ENCODE results near the gene CCDC187.
"Not testable (repeated sequence)": the region's sequence is repeated elsewhere in the genome, so short reads cannot be mapped to it uniquely, and the experiment has no call there.

CCDC187 gene

DNA sequence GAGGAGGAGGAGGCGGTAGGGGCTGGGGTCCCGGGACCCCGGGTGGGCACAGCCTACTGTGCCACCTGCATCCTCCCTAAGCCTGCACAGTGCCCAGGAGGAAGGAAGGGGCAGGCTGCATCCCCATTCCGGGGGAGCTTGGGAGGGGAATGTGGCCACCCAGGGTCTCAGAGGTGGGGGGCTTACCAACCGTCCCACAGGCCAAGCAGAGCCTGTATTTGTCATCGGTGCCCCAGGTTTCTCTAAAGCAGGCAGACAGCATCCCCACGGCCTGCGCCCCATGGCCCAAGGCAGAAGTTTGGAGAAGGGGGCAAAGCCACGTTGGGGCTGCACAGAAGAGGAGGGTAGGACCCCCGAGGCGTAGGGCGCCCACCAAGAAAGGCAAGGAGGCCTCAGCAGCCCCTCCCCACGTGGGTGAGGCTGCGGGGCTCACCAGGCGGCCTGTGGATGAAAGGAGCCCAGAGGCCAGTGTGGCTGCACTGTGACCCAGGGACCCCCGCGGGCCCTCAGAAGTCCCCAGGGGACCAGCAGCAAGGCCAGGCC, 22.9 kb upstream of the CCDC187 start:
- no peak for DNase-seq

DNA sequence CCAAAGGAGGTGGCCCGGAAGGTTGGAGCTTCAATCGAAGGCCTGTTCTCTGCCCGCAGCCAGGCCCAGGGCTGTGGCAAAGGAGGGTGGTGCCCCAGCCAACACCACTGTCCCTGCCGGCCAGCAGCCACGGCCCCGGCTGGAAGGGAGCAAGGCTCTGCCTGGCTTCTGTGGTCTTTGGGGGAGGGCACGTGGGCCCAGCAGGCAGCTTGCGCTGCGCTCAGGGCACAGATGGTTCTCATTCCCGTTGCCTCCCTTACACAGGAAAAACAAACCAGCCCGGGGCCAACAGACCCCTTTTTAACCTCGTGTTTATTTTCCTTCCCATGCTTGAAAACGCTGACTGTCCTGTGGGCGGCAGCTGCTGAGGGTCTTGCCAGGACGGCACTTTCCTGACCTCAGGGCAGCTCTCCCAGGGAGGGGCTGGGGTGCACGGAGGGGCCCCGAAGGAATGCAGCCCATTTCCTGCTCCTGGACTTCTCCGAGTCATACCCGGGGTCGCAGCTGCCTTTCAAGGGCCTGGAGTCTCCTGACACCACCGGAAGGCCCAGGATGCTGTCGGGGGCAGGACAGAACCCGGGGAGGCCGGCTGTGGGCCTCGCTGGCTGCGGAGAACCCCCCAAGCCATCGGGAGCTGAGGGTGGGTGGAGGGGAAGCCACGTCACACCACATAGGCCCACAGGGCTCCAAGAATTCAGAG, 22.3 kb upstream of the CCDC187 start:
- DNase-seq = peak; percentile 87

DNA sequence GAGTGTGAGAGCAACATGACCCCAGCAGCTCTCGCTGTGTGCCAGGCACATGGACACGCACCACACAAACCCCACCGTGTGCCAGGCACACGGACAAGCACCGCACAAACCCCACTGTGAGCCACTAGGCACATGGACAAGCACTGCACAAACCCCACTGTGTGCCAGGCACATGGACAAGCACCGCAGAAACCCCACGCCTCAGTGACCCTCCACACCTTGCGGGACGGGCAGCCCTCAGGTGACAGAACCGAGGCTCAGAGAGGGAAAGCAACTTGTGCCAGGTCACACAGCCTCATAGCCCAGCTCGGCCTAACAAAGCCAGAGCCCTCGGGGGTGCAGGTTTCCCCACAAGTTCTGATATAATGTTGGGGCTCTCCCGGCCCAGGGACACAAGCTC, 21.5 kb upstream of the CCDC187 start:
- no peak for DNase-seq

DNA sequence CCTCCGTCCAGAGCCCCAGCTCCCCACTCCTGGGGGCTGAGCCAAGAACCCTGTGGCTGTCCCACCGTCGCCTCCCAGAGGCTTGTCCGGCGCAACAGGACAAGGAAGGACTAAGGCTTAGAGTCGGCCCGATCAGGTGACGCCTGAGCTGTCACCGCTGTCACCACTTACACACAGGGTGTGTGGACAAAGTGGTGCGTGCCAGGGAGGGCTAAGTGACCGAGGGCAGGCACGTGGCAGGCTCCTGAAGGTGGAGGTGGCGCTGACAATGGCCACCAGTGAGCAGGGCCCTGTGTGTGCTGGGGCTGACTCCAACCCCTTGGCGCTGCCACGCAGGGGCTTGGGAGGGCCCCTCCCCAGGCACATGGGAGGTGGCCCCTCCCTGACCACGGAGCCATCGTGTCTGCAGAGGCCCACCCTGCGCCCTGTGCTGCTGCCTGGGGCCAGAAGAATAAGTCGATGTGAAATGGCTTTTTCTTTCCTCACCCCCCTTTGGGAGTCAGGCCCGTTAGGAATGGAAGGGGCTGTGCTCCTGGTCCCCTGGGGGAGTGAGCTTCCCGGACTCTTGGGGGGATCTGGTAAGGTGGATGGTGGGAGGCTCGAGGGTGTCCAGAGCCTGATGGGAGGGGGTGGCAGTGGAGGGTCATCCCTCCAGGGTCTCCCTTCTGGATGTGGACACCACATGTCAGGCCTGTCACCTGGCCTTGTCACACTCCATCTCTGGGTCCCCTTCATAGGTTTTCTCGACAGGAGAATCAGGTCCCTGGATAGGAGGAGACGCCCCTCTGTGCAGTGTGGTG, 20.8 kb upstream of the CCDC187 start:
- DNase-seq = no peak

DNA sequence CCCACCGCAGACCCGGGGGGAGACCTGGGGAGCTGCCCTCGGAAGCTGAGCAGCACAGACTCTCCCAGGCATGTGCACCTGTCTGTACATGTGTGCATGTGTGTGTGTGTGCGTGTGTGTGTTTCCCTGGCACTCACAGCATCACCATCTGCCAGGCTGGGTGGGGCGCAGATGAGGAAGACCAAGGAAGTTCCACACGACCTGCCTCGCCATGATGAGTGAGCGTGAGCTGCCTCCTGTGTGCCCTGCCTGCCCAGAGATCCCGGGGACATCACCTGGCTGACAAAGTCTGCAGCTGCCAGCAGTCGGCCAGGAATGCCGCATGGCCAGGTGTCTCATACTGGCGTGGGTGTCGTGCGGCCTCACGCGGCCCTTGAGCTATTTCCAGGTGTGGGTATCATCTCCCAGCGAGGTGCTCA, 19.5 kb upstream of the CCDC187 start:
- no peak for DNase-seq

DNA sequence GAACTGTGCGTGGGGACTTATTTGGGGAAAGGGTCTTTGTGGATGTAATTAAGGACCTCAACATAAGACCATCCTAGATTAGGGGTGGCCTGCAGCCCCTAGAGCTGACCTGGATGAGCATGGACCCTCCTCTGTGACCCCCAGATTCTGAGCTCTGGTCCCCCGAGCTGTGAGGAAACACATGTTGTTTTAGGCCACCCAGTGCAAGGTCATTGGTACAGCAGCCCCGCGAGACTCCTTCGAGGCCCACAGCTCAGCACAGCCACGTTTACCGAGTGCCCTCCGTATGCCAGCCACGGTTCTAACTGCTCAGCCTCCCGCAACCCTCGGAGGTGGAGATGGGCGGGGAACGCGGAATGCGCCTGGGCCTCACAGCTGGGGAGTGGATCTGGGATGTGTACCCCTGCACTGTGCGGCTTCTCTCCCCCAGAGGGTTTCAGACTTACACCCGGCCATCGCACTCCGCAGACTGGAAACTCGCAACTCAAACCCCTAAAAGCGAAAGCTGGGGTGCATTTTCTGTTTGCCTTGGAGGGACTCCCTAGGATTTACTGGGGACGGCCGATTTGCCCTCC, 18.9 kb upstream of the CCDC187 start:
- DNase-seq = no peak

DNA sequence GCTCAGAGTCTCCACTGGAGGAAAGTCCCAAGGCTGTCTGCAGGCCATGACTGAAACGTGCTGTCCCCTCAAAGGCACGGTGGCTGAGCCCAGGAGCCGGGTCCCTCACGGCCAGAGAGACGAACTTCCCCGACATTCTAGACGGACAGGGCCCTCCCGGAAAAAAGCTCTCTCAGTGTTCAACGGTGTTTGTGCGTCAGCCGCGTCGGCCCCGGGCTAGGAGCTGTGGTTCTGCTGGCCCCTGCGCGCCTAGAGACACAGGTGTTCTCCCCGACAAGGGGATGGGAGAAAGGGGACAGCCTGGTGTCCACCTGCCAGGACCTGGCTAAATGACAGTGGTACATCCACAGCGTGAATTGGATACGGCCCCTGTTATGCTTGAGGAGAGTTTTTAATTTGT, 17.7 kb upstream of the CCDC187 start:
- no peak for DNase-seq

DNA sequence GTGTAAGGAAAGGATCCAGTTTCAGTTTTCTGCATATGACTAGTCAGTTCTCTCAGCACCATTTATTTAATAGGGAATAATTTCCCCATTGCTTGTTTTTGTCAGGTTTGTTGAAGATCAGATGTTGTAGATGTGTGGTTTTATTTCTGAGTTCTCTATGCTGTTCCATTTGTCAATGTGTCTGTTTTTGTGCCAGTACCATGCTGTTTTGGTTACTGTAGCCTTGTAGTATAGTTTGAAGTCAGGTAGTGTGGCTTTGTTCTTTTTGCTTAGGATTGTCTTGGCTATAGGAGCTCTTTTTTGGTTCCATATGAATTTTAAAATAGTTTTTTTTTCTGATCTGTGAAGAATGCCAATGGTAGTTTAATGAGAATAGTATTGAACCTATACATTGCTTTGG, 17.1 kb upstream of the CCDC187 start:
- not testable (repeated sequence) for DNase-seq

DNA sequence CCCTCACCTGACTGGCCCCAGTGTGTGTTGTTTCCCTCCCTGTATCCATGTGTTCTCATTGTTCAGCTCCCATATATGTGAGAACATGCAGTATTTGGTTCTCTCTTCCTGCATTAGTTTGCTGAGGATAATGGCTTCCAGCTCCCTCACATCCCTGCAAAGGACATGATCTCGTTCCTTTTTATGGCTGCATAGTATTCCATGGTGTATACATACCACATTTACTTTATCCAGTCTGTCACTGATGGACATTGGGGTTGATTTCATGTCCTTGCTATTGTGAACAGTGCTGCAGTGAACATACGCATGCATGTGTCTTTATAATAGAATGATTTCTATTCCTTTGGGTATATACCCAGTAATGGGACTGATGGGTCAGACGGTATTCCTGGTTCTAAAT, 16.1 kb upstream of the CCDC187 start:
- DNase-seq = not testable (repeated sequence)

DNA sequence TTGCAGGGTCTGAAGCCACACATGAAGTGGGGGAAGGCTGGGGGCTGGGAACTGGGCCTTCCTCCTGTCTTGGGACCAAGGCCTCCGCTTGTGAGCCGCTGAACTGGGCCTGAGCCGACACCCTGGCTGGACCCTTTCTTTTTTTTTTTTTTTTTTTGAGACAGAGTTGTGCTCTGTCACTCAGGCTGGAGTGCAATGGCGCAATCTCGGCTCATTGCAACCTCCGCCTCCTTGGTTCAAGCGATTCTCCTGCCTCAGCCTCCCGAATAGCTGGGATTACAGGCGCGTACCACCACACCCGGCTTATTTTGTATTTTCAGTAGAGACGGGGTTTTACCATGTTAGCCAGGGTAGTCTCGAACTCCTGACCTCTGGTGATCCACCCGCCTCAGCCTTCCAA, 15.3 kb upstream of the CCDC187 start:
- DNase-seq = not testable (repeated sequence)

DNA sequence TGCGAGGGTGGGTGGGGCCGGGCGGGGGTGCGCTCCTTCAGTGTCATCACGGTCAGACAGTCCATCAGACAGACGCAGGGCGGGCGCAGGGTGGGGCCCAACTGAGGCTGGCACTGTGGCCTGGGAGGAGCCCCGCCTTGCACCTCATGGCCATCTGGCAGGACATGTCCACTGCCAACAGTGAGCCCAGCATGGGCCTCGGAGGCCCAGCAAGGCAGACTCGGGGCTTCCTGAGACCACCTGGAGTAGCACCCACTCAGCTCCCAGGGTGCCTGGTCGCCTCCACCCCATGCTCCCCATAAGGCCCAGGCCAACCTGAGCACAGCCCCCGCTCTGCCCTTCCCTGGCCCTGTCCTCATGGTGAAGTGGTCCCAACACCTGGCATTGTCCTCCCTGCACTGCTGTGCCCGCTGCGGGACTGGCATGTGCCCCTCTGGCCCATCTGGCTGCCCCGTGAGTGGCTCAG, 14.9 kb upstream of the CCDC187 start:
- DNase-seq = no peak

DNA sequence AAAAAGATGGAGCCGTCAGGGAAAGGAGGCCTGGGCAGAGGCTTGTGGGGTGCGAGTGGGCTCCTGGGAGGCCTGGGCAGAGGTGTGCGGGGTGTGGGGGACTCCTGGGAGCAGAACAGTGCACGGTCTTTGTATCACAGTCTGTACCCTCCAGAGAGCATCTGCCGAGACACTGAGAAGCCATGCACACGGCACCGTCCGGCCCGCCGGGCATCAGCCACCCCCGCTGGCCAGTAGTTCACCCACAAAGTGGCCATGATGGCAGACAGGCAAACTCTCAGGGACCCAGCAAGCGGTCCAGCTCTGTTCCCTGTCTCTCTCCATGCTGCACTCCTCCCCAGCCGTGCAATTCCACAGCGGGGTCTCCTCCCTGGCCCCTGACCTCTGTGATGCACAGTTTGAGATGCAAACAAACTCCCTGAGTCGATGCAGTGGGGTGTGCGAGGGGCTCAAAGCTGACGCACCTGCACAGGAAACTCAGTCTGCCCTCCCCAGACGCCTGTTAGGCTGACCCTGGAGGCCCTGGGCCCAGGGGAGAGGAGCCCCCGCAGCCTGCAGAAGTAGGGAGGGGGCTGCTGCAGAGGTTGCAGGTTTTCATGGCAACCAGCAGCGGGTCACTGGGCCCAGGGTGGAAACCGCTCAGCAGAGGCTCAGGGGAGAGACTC, 14.3 kb upstream of the CCDC187 start:
- no peak for DNase-seq

DNA sequence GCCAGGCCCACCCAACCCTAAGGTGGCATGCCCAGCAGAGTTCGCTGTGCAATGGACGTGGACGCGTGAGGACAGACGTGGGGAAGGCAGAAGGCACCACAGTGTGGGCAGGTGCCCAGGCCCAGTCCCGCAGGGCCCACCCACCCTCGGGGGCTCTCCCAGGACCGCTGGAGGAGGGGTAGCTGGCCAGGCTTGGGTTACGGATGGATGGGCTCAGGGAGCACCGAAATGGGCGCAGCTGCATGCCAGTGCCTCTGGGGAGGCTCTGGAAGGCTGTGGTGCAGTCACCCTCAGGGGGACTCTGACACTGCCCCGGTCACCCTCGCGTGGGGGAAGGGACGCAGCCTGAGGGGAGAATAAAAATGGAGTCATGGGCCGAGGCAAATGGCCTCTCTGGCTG, 13.8 kb upstream of the CCDC187 start:
- DNase-seq = no peak

DNA sequence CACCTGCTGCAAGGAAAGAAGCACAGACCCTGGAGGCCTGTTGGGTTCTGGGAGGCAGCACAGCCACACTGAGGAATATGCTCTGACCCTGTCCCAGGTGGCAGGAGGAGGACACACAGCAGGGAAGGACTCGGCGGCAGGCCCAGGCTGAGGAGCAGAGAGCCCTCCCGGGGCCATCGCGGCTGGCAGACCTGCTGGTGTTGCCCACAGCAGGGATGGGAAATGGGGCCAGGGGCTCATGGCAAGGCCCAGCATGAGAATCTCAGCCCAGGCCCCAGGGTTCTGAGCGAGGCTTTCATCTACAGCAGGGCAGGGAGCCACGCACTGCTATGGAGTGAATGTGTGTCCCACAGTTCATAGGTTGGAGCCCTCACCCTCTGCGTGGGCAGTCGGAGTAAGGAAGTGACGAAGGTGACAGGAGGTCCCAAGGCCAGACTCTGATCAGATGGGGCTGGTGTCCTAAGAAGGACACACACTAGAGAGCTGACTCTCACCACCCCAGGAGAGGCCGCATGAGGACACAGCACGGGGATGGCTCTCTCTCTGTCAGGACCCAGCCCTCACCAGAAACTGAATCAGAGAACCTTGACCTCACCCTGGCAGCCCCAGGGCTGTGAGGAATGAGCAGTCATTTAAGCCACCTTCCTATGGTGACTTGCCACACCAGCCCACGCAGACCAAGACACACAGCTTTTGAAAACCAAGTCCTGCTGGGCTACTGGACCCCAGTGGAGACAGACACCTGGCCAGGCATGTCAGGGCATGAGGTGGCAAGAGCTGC, 13.2 kb upstream of the CCDC187 start:
- DNase-seq = no peak

DNA sequence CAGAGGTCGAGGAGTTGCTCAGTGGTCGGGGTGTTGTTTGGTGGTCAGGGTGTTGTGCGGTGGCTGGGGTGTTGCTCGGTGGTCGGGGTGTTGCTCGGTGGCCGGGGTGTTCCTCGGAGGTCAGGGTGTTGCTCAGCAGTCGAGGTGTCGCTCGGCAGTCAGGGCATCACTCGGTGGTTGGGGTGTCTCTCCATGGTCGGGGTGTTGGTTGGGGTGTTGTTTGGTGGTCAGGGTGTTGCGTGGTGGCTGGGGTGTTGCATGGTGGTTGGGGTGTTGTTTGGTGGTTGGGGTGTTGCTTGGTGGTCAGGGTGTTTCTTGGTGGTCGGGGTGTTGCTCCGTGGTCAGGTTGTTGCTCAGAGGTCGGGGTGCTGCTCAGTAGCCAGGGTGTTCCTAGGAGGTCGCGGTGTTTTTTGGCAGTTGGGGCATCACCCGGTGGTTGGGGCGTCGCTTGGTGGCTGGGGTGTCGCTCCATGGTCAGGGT, 12.4 kb upstream of the CCDC187 start:
- no peak for DNase-seq

DNA sequence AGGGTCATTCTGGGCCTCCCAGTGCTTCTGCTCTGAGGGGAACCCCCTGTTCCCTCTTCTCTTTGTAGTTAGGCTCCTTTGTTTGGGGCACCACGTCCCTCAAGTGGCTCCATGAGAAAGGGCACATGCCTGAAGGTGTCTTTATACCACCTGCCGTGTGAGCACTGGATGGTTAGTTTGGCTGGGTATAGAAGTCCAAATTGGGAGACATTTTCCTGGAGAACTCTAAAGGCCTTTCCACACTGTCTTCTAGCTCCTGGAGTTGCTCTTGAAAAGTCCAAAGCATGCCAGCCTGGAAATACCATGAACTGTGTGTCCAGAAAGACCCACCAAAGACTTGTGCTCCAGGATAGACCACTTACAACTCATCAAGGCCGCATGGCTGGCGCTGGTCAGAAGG, 11.1 kb upstream of the CCDC187 start:
- no peak for DNase-seq

DNA sequence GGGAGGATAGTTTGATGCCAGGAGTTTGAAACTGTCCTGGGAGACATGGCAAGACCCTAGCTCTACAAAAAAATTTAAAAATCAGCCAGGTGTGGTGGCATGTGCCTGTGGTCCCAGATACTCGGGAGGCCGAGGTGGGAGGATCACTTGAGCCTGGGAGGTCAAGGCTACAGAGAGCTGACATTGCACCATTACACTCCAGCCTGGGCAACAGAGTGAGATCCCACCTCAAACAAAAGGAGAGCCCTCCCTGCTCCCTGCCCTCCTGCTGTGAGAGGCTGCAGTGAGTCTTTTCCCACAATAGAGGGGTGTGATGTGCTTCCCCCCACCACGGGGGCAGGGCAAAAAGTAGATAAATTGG, 10.1 kb upstream of the CCDC187 start:
- DNase-seq = no peak

DNA sequence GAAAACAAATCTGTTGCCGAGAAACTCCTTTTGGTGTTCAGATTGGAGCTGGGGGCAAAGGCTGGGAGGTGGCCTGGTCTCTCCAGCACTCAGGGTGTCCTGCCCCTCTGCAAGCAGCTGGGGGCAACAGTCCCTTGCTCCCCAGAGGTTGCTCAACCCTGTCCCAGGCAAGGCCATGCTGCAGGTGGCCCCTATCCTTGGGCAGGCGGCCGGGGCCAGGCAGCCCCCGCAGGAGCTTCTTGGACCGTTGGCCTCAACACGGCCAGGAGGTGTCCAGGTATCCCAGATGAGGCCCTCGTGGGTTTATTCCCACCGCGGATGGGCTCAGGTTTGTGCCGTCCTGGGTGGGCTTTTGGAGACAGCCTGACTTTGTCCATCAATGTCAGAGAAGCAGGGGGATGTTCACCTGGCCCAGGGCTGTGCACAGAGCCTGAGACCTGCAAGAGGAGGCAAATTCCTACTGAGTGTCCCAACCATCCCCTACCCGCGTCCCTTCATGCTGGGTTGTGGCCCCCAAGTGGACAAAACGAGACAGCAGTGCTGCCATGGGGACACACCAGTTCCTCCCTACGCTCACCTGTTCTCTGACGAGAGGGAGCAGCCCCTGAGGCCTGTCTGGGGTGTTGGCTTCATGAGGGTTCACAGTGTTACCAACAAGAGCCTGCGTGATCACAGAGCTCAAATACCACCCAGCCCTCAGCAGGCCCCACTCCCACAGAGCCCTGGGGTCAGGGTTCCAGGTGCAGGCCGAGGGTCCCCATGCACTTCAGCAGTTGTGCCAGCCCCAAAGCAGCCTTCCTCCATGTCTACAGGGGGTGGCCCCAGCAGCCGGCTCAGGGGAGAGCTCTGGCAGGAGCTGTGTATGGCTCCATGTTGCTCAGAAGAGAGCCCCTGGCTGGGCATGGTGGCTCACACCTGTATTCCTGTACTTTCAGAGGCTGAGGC, 9.5 kb upstream of the CCDC187 start:
- no peak for DNase-seq

DNA sequence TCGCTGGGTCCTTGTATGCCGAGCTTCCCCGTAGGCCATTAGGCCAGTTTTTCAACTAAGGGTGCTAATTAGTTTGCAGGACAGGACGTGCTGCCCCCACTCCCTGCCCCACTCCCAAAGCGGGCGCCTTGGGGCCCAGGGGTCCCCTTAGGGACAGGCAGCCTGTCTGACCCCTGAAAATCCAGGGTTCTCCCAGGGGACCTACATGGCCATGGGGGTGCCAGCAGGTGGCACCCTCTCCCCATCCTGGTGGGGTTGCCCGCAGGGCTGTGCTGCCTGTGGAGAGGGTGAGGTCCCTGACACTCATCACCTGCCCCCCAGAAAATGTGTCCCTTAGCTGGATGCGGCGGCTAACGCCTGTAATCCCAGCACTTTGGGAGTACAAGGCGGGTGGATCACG, 8.5 kb upstream of the CCDC187 start:
- no peak for DNase-seq

DNA sequence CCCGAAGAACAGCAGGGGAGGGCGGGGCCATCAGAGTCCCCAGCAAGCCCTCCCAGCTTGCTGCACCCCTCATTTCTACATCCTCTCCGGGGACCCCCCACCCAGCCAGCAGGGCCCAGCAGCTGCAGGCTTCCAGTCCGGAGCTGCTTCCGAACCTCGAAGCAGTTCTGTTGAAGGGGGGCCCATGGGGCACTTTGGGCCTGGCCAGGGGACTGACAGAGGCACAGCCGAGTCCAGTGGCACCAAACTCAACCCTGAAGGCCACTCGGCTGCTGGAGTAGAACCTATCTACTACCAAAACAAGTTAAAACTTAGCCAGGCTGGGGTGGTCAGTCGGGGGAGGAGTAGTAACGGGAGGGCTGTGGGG, 8.1 kb upstream of the CCDC187 start:
- no peak for DNase-seq
